GM19035 (cell line): ENCODE measurements around the gene GPR176.

Experiments used
- ATAC-seq: cut with Tn5 transposase; IDR thresholded peaks from one replicate; pipeline ENCODE4 v1.9.1; 2021; ENCODE audit not compliant: unreplicated experiment

Gene GPR176, protein sequence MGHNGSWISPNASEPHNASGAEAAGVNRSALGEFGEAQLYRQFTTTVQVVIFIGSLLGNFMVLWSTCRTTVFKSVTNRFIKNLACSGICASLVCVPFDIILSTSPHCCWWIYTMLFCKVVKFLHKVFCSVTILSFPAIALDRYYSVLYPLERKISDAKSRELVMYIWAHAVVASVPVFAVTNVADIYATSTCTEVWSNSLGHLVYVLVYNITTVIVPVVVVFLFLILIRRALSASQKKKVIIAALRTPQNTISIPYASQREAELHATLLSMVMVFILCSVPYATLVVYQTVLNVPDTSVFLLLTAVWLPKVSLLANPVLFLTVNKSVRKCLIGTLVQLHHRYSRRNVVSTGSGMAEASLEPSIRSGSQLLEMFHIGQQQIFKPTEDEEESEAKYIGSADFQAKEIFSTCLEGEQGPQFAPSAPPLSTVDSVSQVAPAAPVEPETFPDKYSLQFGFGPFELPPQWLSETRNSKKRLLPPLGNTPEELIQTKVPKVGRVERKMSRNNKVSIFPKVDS

DNA sequence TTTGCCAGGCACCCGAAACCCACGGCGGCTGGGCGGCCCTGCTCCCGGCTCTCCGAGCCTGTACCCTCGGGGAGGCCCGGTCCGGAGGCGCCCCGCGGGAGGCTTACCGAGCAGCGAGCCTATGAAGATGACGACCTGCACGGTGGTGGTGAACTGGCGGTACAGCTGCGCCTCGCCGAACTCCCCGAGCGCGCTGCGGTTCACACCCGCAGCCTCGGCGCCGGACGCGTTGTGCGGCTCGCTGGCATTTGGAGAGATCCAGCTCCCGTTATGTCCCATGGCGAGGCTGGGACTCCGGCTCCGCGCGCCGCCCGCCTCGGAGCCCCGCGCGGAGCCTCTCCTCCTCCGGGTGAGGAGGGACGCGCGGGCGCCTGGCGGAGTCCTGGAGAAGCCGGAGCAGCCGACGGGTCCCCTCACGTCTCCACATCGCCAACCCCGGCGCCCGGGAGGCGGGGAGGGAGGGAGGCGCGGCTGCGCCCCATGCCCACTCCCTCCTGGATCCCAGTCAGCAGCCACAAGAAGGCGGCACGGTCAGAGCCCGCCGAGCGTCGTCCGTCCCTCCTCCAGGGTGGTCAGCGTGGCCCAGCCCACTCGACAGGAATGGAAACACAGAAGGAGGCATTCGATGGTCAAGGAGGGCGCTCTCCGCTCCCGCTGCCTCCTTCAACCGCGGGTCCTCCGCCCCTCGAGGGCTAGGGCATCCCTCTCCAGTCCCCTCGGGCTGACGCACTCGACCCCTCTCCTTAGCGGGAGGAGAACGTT lies at the start of gene GPR176:
TSS of gene GPR176 (minus strand) at position 519 of the 762 bp plus-strand sequence. CDS start at position 279, 240 bp downstream.
- ATAC-seq, result peak; percentile 13

DNA sequence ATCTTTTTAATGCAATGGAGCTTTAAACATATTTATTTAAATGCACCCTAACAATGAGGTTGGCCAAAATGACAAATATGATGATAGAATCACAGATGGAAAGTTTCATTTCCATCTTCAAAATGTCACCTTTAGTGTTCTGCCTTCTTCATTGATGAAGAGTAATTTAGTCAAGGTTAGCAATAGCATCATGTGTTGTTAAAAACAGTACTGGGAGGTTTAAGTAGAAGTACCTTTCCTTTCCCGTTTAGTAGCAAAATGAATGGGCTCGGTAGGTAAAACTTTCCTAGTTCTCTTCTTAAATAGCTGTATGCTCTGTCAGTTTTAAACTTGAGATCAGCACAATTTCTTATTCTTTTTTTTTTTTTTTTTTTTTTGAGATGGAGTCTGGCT lies 48.9 kb upstream of the GPR176 start:
- ATAC-seq, result no peak

DNA sequence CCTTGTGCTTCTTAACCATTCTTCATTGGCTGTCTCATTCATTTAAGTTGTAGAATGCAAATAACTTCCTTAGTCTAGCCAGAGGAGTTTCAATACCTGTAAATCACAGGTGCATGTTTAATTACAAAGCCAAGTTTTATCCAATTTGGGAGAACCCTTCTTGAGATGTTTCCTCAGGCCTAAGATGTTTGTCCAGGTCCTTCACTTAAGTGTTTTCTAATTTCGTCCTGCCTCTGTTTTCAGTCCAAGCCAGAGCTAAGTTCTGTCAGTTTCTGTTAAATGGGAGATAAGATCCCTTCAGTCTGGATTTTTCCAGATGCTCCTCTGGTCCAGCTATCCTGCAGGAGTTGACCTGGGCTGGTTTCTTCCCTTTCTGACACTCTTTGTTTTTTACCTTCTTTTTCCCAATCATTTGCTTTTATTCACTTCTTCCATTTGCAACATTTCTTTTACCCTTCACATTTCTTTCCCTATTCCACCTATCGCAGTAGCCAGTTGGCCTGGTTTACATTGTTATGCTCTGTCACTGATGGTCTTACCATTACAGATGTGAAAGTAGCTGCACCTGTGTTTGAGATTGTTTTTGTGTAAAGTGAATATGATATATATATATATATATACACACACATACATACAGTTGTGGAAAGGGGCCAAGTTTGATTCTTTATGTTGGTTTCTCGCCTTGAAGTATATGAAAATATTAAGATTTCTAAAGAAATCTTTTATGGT lies 48.4 kb upstream of the GPR176 start:
- ATAC-seq, result no peak

DNA sequence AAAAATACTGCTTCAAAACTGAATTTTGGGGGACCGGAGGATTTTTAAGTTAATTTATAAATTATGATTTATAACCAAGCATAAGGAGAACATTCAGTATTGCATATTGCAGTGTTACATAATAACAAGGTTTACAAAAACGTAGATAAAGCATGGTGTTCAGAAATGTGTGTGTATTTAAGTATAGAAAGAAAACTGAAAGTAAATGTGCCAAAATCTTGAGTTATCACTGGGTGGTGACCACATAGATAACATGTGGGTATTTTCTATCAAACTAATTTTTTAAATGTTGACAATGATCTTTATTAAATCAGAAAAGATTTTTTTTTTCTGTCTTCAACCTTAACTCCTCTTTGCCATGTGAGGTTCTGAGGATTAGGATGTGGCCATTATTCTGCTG lies 46.5 kb upstream of the GPR176 start:
- no peak for ATAC-seq

DNA sequence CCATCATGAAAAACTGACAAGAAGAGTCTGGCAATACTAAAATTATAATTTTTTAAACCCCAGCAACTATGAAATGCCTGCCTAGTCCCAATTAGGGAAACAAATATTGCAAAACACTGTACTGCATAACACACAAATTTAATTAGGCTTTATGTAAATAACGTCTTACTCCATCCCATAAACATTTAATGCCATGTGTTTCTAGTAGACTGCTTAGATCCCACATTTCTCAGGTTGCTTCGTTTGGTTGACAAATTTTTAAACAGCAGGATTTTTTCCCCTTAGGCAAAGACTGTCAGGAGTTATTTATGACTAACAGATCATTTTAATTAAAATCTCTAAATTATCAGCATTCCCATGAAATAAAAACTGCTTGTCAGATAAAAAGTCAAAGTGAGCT lies 43.7 kb upstream of the GPR176 start:
- no peak for ATAC-seq

DNA sequence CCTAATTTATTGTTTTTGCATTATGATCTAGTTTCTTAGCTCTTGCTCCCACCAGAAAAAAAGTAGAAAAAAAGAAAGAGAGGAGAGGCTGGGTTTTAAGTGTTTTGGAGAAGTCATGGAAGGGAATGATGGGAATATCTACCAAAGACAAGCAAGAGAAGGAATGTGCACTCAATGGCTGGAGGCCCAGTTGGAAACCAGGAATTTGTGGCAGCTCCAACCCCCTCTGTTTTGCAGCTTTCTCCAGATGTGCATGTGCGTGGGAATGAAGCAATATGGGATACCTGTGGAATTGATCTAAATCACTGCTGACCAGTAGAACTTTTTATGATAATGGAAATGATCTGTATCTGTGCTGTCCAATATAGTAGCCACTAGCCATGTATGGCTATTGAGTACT lies 41.0 kb upstream of the GPR176 start:
- no peak for ATAC-seq

DNA sequence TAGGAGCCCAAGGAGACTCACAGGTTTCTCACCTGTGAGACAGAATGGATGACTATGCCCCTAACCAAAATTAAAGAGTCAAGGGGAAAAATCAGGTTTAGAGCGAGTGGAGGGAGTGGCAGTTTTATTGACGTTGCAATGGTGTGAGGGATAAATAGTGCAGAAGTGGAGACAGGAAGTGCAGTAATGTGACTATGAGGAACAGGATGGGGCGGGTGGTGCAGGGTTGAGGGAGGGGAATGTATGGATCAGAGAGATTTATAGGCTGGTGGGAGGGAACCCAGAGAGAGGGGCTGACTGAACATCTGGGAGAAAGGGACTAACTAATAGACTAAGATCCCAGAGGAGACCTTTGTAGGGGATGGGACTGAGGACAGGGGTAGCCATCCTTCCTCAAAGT lies 40.3 kb upstream of the GPR176 start:
- ATAC-seq, result no peak

DNA sequence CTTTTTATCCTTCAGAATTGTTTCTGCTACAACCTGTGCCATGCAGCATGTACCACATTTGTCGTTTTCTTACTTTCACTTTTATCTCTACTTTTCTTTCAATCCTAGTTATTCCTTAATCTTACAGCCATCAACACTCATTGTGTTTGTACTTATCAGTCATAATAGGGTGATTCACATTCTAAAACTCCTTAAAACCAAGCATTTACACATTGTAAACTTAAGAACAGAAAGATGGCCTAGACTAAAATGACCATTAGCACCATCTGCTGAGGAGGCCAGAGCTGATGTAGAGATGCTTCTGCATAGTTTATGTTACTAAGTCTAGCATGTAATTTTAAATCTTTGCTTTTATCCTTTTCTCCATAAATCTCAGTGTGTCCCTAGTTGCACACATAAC lies 39.3 kb upstream of the GPR176 start:
- no peak for ATAC-seq

DNA sequence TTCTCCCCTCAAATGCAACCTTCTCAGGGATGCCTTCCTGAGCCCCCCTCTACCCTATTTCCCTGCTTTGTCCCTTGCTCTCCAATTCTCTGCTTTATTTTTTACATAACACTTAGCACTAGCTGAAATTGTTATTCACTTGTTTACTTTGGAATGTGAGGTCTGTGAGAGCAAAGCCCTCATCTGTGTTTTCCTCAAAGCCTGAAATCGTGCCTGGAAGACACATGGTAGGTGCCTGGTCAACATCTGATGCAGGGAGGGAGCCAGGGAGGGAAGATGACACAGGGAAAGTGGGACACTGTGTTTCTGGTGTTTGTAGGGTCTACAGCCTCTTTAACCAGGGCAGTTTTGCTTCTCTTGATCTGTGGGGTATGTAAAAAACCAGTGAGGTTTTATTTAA lies 37.4 kb upstream of the GPR176 start:
- ATAC-seq, result no peak

DNA sequence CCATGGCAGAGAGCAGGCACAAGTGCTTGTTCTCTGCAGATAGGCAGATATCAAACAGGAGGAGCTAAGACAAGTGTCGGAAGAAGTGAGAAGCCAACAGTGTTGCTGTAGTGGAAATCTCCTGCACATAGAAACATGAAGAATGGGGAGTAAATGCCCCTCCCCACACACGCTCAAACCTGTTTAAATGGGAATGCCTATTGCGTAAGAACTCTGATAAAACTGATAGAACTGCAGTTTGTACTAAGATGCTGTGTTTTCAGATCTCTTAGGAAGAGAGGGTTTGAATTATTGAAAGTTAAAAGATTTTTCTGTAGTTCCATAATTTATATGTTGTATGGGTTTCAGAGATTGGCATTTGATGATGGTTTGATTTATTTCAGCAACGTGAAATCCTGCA lies 33.5 kb upstream of the GPR176 start:
- no peak for ATAC-seq

DNA sequence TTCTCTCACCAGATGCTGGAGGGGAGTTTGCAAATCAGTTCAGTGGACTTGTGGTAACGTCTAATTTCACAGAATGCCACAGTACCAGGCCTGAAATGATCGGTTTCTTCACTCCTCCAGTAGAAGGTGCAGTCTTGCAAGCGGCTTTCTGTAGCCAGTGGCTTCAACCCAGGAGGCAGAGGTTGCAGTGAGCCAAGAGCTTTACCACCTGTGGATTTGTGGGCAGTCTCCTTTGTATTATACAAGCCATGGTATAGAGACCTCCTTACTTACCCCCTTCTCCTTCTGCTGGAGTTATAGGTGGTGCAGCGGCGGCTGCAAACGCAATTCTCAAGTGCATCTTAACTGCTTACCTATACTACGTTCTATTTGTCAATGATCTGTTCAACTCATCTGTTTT lies 31.5 kb upstream of the GPR176 start:
- ATAC-seq, result no peak

DNA sequence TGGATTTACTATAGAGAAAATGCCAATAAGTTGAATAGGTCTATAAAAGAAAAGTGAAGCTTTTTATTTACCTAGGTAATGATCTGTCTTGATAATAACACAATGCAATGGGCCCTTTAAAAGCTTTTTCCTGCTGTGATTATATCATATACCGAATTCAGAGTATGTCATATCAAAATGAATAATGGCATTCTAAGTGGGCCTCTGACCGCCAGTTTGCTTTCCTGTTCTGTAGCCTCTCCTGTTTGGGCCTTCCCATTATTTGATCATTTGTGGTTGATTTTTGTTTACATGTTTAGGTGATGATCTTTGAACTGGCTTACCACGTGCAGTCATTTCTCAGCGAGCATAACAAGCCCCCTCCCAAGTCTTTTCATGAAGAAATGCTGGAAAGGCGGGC lies 28.8 kb upstream of the GPR176 start:
- ATAC-seq, result no peak

DNA sequence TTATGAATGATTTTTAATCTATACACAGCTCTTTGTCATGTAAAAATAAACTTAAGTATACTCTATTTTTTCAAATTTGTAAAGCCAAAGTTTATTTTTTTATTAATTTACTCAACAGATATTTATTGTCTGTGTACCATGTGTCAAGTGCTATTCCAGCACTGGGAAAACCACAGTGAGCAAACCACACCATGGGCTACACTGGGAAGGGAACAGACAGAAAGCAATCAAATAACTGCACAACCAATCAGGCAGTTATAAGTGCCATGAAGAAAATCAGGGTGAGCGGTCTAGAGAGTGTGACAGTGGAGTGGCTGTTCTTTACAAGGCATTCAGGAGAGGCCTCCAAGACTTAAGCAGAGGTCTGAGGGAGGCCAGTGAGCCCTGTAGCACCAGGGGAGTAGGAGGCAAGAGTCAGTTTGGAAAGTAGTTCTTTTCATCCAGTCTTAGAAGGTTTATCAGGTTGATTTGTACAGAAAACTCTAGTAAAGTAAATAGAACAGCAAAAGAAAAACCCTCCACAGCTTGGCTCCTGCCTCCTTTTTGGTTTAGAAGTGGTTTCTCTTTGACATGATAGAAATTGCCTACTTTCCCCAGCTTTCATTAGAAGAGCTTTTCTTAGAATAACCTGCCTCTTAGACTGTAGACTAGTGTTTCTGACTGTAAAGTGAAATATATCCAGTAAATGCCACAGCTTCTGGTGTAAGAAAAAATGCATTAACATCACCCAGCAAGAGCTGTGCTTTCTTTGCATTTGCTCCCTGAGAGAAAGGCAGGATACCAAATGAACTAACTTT lies 27.5 kb upstream of the GPR176 start:
- ATAC-seq, result no peak

DNA sequence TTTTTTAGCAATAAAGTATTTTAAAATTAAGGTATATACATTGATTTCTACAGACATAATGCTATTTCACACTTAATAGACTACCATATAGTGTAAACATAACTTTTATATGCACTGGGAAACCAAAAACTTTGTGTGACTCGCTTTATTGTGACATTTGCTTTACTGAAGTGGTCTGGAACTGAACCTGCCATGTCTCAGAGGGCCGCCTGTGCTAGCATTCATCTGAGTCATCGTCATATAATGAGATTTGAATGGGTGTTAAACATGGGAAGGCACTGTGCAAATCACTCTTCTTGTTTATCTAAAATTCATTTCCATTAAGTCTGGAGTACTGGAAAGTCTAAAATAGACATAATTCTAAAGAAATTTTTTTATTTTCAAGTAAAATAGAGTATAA lies 26.8 kb upstream of the GPR176 start:
- ATAC-seq, result no peak

DNA sequence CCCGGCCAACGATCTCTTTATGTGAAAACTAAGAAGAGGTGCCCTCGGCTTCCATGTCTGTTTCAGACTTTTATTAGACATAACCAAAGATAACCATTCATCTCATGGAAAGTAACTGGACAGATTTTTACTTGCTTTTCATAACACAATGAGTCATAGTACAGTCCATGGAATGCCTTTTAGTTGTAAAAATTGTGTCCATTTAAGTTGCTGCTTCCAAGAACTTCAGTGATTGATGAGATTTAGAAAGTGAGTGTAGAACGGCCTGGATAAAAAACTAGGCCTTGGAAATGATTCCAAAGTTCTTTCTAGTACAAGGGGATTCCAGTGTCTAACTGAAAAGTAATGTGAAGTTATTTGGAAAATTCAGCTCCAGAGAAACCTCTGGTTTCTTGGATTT lies 24.7 kb upstream of the GPR176 start:
- no peak for ATAC-seq

DNA sequence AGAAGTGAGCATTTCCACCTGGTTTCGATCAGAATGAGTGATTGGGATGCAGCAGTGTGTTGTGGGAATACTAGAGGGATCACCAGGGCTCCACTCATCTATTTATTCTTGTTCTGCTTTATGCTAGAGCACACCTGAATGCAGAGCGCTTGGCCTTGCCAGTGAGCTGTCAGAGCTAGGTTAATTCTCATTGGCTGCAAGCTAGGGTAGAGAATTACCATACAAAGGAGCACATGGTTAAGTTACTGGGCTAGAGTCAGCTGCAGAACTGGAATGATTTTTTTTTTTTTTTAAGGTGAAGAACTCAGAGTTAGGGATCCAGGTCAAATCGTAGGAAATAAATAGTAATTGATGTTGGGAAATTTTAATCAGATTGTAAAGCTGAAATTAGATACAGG lies 22.7 kb upstream of the GPR176 start:
- ATAC-seq, result no peak

DNA sequence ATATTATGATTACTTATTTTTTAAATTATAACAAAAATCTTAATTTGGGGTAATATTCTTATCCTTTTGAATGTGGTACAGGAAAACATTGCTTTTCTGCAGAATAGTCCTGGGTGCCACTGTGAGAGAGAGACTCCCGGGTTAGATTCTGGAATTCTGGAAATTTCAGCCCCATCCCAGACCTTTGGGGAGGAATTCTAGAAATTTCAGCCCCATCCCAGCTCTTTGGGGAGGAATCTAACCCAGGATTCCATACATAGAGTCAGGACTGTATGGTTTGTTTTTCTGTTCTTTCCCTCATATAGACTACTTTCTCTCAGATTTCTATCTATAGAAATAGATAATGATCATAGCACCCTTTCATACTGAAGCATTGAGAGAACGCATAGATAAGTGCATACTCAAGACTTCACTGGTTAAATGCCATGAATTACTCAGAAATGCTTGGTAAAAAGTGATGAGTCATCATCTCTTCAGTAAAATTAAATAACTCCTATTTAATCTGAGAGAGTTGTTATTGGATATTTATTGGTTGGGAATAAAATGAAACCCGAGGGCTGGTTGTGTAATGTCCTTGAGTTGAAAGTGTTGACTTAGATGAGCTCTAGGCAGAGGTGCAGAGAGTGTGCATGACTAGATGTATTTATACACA lies 22.2 kb upstream of the GPR176 start:
- no peak for ATAC-seq

DNA sequence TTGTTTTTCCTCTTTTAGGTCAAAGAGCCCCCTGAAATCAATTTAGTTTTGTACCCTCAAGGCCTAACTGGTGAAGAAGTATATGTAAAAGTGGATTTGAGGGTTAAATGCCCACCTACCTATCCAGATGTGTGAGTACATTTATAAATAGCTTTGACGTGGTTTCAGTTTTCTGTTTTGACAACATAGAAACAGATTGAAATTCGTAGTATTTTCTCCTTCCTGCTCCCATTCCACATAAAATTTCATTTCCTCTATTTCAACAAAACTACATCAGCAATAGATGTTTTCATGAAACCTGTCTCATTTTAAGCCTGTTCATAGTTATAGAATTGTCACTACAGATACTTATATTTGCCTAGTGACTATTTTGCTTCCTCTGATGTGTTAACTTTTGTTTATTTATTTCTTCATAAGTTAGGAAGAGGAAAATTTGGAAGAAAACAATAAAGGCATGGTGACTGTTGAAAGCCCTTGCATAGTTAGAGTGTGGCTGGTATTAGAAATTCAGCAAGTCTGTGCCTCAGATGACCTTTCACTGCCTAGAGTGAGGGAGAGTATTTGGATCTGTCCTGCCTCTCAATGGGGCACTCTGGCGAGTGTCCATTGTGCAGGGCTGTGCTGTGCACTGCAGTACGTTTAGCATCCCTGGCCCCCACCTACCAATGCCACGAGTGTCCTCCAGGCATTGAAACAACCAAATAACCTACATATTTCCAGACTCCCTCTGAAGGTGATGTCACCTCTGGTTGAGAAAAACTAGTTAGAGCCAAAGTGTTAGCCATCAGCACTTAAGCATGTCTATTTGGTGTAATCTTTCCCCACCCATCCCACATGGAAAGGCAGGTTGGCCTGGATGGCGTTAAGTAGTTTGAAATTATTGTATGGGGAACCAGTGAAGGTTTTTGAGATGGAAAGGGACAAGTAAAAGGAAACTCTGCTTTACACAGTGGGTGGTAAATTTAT lies 19.7 kb upstream of the GPR176 start:
- no peak for ATAC-seq

DNA sequence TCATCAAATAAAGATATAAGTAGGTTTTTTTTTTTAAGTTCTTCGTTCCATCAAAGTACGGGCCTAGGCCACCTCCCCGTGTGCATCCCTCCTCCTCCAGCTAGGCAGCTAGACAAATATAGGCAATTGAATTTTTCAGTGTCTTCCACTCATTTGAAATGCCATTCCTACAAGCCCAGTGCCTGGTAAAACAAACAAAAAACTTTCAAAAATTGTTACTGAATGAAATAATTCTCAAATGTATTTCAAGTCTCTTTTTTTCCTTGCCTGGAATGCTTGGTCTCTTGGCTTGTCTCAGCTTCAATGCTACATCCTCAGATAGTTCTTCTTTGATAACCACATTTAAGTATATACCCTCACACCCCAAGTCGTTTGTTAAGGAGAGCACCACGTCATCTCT lies 17.6 kb upstream of the GPR176 start:
- no peak for ATAC-seq
